Erythroblast (primary cell): ENCODE measurements around the gene CFAP61.

Source experiments
- GATA1 ChIP-seq: IDR thresholded peaks from 2 replicates; pipeline ENCODE4 v1.6.1; 2011; ENCODE audit warnings: low read depth, mild to moderate bottlenecking, control low read depth, low read length, moderate library complexity
- POLR2A ChIP-seq: IDR thresholded peaks from 2 replicates; pipeline ENCODE4 v1.6.1; 2011; ENCODE audit warnings: mild to moderate bottlenecking, low read length

- TF ChIP-seq POLR2A: no peak
- TF ChIP-seq GATA1: no peak
These were observed 49.8 kb downstream of the CFAP61 start for GRCh38 chr20:20102163-20102562.
